Cardiac fibroblast (primary cell): ENCODE results near the gene BCL6B.

Experiments
- DNase-seq, 2 donors: peaks; one replicate each; pipeline versions ENCODE4 v3.0.0 to v3.0.0-alpha.2; 2010; ENCODE audit warnings: low read depth in 2 of 2
- H3K4me3 ChIP-seq, 2 donors: replicated peaks in 1 of 2; 1 replicate in 1 of 2; 2 replicates in 1 of 2; pipeline ENCODE4 v1.5.1; 2011; ENCODE audit warnings: low read depth in 2 of 2, low read length in 2 of 2, mild to moderate bottlenecking in 2 of 2, moderate library complexity in 1 of 2
- TF ChIP-seq, protein P1 (sequence below): IDR thresholded peaks from one replicate; pipeline ENCODE4 v1.5.1; 2011; ENCODE audit warnings: low read depth, mild to moderate bottlenecking, low read length, inconsistent platforms

BCL6B gene

DNA sequence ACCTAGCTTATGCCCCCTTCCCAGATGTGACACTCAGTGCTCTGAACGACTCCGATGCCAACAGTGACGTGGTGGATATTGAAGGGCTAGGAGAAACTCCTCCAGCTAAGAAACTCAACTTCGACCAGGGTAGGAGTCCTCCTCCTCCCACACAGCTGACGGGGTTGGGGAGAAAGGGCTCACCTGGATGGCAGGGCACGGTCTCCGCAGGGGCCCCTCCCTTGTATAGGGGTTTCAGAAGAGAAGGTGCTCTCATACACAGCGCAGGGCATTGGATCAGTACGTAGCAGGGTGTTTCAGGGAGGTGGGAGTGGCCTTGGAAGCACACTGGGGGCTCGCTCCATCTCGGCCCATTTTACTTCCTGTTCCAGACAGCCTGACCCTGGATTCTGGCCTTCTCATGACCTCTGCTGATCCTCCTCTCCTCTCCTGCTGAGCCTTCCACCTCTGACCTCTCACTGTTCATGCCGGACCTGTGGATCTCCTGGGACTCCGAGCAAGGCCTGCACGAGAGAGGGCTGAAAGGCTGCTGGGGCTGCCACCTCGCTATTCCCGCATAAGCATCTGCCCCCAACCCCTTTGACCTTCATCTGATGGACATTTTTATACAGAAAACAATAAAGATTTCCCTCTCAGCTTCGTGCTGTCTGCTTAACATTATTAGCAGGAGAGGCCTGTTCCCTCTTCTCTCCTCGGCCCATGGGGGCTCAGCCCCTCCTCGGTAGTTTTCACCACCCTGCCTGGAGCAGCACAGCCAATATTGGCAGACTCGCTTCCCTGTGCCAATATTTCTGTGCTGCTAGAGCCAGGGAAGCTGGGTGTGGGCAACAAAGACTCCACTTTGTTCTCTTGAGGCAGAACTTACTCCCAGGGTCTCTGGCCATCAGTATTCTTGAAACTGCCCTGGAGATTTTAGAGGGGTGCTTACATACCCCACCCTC lies 5.7 kb upstream of the BCL6B start:
- H3K4me3 ChIP-seq: no peak overlapping the region
- DNase-seq: no peak
- TF ChIP-seq, protein P1, sequence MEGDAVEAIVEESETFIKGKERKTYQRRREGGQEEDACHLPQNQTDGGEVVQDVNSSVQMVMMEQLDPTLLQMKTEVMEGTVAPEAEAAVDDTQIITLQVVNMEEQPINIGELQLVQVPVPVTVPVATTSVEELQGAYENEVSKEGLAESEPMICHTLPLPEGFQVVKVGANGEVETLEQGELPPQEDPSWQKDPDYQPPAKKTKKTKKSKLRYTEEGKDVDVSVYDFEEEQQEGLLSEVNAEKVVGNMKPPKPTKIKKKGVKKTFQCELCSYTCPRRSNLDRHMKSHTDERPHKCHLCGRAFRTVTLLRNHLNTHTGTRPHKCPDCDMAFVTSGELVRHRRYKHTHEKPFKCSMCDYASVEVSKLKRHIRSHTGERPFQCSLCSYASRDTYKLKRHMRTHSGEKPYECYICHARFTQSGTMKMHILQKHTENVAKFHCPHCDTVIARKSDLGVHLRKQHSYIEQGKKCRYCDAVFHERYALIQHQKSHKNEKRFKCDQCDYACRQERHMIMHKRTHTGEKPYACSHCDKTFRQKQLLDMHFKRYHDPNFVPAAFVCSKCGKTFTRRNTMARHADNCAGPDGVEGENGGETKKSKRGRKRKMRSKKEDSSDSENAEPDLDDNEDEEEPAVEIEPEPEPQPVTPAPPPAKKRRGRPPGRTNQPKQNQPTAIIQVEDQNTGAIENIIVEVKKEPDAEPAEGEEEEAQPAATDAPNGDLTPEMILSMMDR: no peak

DNA sequence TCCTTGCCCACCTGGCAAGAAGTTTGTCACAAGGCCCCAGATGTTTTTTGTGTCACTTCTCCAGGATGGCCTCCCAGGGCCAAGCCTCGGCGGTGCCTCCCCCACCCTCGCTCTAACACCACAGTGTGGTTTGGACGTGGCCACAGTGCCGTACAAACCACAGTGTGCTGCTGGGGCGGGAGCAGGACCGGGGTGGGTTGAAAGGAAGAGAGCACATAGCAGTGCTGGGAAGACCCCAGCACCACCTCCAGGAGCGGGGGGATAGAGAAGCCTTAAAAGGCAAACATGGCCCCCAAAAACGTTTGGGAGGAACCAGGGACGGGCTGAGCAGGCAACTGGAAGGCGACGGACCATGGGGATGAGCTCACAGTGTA lies 5.0 kb upstream of the BCL6B start:
- H3K4me3 ChIP-seq: no peak overlapping the region
- TF ChIP-seq, protein P1: no peak
- DNase-seq: no peak

DNA sequence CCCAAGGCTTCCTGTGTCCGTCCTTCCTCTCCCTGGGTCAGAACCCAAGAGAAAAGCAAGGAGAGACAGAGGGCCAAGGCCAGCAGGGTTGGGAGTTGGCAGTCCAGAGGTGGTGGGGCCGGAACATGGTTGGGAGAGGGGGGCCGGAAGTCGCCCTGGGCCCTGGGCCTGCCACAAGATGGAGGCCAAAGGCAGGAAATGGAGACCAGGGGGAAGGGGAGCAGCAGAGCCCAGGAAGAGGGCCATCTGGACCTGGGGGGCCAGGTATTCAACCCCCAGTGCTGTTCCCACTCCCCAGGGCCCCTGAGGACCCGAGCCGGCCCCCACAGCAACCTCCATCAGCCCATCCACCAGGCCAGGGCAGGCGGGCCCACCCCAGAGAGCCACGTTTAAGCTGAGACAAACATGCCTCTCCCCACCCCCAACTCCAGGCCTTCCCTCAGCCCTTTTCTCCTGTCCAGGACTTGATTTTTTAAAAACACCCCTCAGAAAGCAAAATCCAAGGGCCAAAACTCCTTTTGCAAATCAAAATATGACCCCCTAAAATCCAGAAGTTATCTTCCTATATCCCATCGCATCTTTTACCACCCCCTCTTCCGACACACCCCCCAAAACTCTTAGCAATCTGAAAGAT lies 4.4 kb upstream of the BCL6B start:
- TF ChIP-seq, protein P1: no peak
- no peak for DNase-seq
- no peak overlapping the region for H3K4me3 ChIP-seq

DNA sequence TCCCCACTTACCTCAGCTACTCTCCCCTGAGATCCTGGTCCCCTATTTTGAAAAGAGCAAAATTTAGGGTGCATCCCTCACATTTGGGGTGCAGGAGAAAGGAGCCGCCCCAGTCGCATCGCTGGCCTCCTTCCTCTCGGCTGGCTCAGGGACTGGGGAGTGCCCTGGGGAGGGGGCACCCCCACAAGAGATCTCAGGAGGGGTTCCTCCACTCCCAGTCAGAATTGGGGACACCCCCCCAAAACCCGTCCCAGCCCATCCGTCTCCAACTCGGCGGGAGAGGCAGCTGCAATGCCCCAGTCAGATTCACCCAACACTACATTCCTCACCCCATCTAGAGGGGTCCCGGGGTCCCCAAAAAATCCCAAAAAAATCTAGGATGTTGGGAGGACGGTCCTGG lies 3.5 kb upstream of the BCL6B start:
- peak overlapping the region in 1 of 2 donors; percentile 18 for H3K4me3 ChIP-seq
- no peak for DNase-seq
- TF ChIP-seq, protein P1: no peak

DNA sequence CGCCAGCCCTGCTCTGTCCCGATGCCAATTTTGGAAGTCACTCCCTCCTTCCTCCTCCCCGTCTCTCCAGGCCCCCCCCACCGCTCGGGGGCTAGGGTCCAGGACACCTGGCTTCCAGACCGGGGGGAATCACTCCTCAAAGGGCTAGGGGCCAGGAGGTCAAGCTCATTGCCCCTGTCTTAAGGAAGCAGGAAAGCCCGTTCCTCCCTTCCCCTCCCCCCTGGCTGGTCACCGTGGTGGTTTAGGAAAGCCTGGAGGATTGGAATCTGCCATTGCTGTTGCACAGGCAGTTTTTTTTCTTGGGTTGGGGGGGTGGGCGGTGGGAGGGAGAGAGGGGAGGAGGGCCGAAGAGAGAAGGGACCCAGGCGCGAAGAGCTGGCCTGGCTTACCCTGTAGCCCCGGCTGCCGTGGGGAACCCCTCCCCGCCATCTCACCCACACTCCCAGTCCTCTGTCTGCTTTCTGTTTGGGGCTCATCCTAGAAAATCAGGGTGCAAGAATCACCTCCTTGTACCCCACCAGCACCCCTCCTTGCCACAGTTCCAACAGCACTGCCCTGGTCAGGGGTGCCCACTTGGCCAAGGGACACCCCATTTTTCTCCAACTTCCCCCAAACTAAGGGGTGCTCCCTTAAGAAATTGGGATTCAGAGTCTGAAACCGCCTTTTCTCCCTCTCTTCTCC lies 2.9 kb upstream of the BCL6B start:
- peak; percentile 56 to 66 for DNase-seq
- TF ChIP-seq, protein P1: no peak
- H3K4me3 ChIP-seq: peak overlapping the region; percentile 33 to 50

DNA sequence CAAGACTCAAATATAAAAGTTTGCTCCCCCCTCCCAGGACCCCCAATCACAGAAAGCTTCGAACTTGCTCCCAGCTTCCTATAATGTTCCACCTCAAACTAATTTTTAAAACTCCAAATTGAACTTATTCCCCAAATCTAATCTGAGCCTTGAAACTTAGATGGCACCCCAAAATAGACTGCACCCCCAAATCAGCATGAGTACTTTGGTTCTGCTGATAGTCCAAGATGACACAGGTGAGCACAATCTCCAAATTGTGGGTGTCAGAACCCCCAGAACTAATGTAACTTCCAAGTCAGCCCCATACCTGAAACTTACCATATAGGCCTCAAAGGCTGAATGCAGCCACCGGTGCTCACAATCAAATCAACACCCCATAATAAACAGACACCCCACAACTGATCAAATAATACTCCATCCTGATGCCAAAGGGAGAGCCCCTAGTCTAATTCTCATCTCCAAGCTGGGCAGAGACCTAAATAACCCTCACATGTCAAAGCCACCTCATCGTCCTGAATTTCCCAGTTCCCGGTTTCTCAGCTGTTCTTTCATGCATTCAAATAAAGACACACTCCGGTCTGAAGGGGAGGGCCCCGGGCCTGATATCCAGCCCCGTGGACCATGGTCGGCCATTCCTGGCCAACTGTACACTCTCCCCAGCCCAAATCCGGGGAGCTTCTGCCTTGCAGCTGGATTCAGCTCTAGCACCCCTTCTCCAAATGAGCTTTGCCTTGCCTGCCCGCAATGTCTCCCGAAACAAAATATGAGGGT lies 1.8 kb upstream of the BCL6B start:
- peak overlapping the region in 1 of 2 donors; percentile 43 for H3K4me3 ChIP-seq
- TF ChIP-seq, protein P1: no peak
- DNase-seq: no peak
